OCI-LY3 (cell line): Measurements from ENCODE around the gene MCM3AP.

ENCODE experiments used
- H2AFZ ChIP-seq: fragments of 200-600, 300-600 bp; shearing (Covaris generic); 2 replicates; pipeline ENCODE4 v1.6.0; 2014; ENCODE audit warnings: antibody characterized with exemption, low read depth, low read length
- H3K27ac ChIP-seq: fragments of 200-600, 300-600 bp; sonication (generic); 2 replicates; pipeline ENCODE4 v1.5.1; 2014; ENCODE audit warnings: mild to moderate bottlenecking, low read length, moderate library complexity, mixed read lengths
- H3K27me3 ChIP-seq: fragments of 200-600, 300-600 bp; sonication (generic); 2 replicates; pipeline ENCODE4 v1.6.1; 2014; ENCODE audit warnings: low read depth, low read length, mixed read lengths
- H3K36me3 ChIP-seq: fragments of 200-600, 300-600 bp; sonication (generic); replicated peaks from 2 replicates; pipeline ENCODE3; 2014; ENCODE audit warnings: low read depth, low read length, mixed read lengths
- H3K4me1 ChIP-seq: fragments of 300-600, 200-600 bp; sonication (generic); 2 replicates; pipeline ENCODE4 v1.6.1; 2014; ENCODE audit warnings: low read length, mixed read lengths
- H3K4me2 ChIP-seq: fragments of 200-600, 300-600 bp; sonication (generic); 2 replicates; pipeline ENCODE4 v1.6.1; 2014; ENCODE audit warnings: low read length, mixed read lengths
- H3K4me3 ChIP-seq: fragments of 300-600, 200-600 bp; sonication (generic); 2 replicates; pipeline ENCODE4 v1.5.1; 2014; ENCODE audit warnings: antibody characterized with exemption, mild to moderate bottlenecking, low read length, moderate library complexity
- H3K79me2 ChIP-seq: fragments of 300-600, 200-600 bp; shearing (Covaris generic); 2 replicates; pipeline ENCODE4 v1.6.1; 2014; ENCODE audit warnings: mild to moderate bottlenecking, low read length, mixed read lengths
- H3K9ac ChIP-seq: fragments of 300-600, 200-600 bp; shearing (Covaris generic); 2 replicates; pipeline ENCODE4 v1.6.0; 2014; ENCODE audit warnings: mild to moderate bottlenecking, low read length, moderate library complexity
- H3K9me3 ChIP-seq: fragments of 200-600, 300-600 bp; shearing (Covaris generic); 2 replicates; pipeline ENCODE4 v1.6.1; 2014; ENCODE audit warnings: low read length, mixed read lengths; ENCODE audit not compliant: insufficient read depth
- H4K20me1 ChIP-seq: fragments of 200-600, 300-600 bp; sonication (generic); 2 replicates; pipeline ENCODE4 v1.6.1; 2016; ENCODE audit warnings: low read length, mixed read lengths; ENCODE audit not compliant: insufficient read depth
- CTCF ChIP-seq: fragments of 200-600, 300-600 bp; sonication (generic); IDR thresholded peaks from 2 replicates; pipeline ENCODE4 v1.5.1; 2014; ENCODE audit warnings: antibody characterized with exemption, low read length, low read depth
- EZH2phosphoT487 ChIP-seq: fragments of 200-600 bp; shearing (Covaris generic); IDR thresholded peaks from 2 replicates; pipeline ENCODE4 v1.6.1; 2018; ENCODE audit warnings: antibody characterized with exemption, mixed run types, low read depth

MCM3AP gene

GRCh38 chr21:46248827-46249226 lies 36.6 kb downstream of the MCM3AP start:
- Histone ChIP-seq H2AFZ (no peak overlapping the region), H3K4me2 (no peak overlapping the region), H3K4me3 (no peak overlapping the region), H3K79me2 (no peaks in the 10 kb centered on the region), H3K27me3 (no peaks in the 10 kb centered on the region), H3K9ac (no peak overlapping the region), H3K36me3 (peaks cover 72% of the 10 kb centered on the region), H3K27ac (no peak overlapping the region), H3K4me1 (peaks cover 32% of the 10 kb centered on the region), H3K9me3 (no peaks in the 10 kb centered on the region), H4K20me1 (no peaks in the 10 kb centered on the region)
- TF ChIP-seq EZH2phosphoT487 = no peak
- TF ChIP-seq CTCF = no peak

- peaks cover 70% of the 10 kb centered on the region for H3K36me3 ChIP-seq
These were observed 37.0 kb downstream of the MCM3AP start for GRCh38 chr21:46248422-46248782.

GRCh38 chr21:46247699-46248421 lies 37.6 kb downstream of the MCM3AP start:
- H3K9ac ChIP-seq = no peak overlapping the region
- peaks cover 71% of the 10 kb centered on the region for H3K36me3 ChIP-seq
- no peak overlapping the region for H3K4me3 ChIP-seq
- H3K9me3 ChIP-seq = no peaks in the 10 kb centered on the region
- H3K4me1 ChIP-seq = peaks cover 28% of the 10 kb centered on the region
- H4K20me1 ChIP-seq = no peaks in the 10 kb centered on the region
- TF ChIP-seq EZH2phosphoT487 (no peak), CTCF (no peak)
- no peak overlapping the region for H3K4me2 ChIP-seq
- H3K79me2 ChIP-seq = no peaks in the 10 kb centered on the region
- H2AFZ ChIP-seq = no peak overlapping the region
- H3K27me3 ChIP-seq = no peaks in the 10 kb centered on the region
- H3K27ac ChIP-seq = no peak overlapping the region

More at GRCh38 chr21:46248422-46248782, 37.0 kb downstream of the MCM3AP start:
- Histone ChIP-seq H3K79me2 (no peaks in the 10 kb centered on the region), H3K4me2 (no peak overlapping the region), H3K9me3 (no peaks in the 10 kb centered on the region), H4K20me1 (no peaks in the 10 kb centered on the region), H3K4me3 (no peak overlapping the region), H2AFZ (no peak overlapping the region), H3K27ac (no peak overlapping the region), H3K4me1 (peaks cover 28% of the 10 kb centered on the region), H3K9ac (no peak overlapping the region), H3K27me3 (no peaks in the 10 kb centered on the region)
- TF ChIP-seq CTCF = no peak
- no peak for TF ChIP-seq EZH2phosphoT487

- Histone ChIP-seq H3K4me1 (peaks cover 28% of the 10 kb centered on the region), H3K27me3 (no peaks in the 10 kb centered on the region), H3K4me2 (no peak overlapping the region), H3K9ac (no peak overlapping the region), H4K20me1 (no peaks in the 10 kb centered on the region), H3K36me3 (peaks cover 72% of the 10 kb centered on the region), H3K79me2 (no peaks in the 10 kb centered on the region), H3K4me3 (no peak overlapping the region), H2AFZ (no peak overlapping the region), H3K9me3 (no peaks in the 10 kb centered on the region), H3K27ac (no peak overlapping the region)
- TF ChIP-seq CTCF (no peak), EZH2phosphoT487 (no peak)
These were observed 39.1 kb downstream of the MCM3AP start for GRCh38 chr21:46246345-46246744.
